Cerebellar nuclear complex (tissue), 1 donor: Measurements from ENCODE around the gene SMURF1.

Source experiments
- DNase-seq, 2 experiments: peaks; one replicate each; lab custom pipeline; 2025; lab: John Stamatoyannopoulos, UW

Gene SMURF1

GRCh38 chr7:98988641-98989040, 155.3 kb downstream of the SMURF1 start:
- DNase-seq = no peak

GRCh38 chr7:98985945-98986344, 158.0 kb downstream of the SMURF1 start:
- no peak for DNase-seq

GRCh38 chr7:98985406-98985805, 158.5 kb downstream of the SMURF1 start:
- DNase-seq = no peak

- DNase-seq = no peak
Observed at GRCh38 chr7:98984126-98984525, 159.8 kb downstream of the SMURF1 start.

GRCh38 chr7:98982686-98983085, 161.2 kb downstream of the SMURF1 start:
- DNase-seq = no peak

GRCh38 chr7:98981701-98982100, 162.2 kb downstream of the SMURF1 start:
- peak; percentile 11 to 44 for DNase-seq

GRCh38 chr7:98978672-98979071, 165.2 kb downstream of the SMURF1 start:
- DNase-seq = no peak
